Muscle of arm (tissue), 12 donors: Measurements from ENCODE around the gene DSCAM. TPM values are rescaled to one million over a fixed set of nuclear protein-coding genes. Genes with fewer than 3 reads are reported as not detected.
"Not testable (repeated sequence)": the region's sequence is repeated elsewhere in the genome, so short reads cannot be mapped to it uniquely, and the experiment has no call there.

Experiments
- DNase-seq: peaks from one replicate; pipeline ENCODE4 v3.0.0-alpha.2; 2013
- polyA plus RNA-seq, 12 donors: library from polyadenylated mRNA; unstranded; fragments of 120-200 nt; gene quantifications; one replicate each; pipeline ENCODE4 v1.2.1, GENCODE V29; 2013; ENCODE audit not compliant: insufficient read length in 12 of 12

DSCAM gene
- polyA plus RNA-seq, 12 donors = 0.54 to 2.2 (median 1.4) TPM; not detected in 1

- DNase-seq = peak; percentile 63
These were observed 660.9 kb downstream of the DSCAM start for GRCh38 chr21:40186045-40186444.

DNA sequence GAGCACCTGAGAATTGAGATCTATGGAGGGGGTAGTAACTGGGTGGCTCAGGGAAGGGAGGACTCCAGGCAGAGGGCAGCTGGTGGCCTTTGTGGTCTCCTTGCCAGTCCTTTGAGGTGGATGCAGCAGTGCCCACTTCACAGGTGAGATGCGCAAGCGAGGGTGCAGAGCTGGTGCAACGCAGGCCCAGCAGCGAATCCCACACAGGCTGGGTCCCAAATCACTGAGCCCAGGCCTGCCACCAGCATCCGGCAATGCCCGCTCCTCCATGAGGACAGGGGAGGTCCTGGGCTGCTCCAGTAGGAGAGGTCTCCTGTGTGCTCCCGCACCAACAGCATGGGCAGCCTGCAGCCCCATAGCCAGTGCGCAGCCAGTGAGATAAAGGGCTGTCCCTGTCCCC, 661.8 kb downstream of the DSCAM start:
- no peak for DNase-seq

DNA sequence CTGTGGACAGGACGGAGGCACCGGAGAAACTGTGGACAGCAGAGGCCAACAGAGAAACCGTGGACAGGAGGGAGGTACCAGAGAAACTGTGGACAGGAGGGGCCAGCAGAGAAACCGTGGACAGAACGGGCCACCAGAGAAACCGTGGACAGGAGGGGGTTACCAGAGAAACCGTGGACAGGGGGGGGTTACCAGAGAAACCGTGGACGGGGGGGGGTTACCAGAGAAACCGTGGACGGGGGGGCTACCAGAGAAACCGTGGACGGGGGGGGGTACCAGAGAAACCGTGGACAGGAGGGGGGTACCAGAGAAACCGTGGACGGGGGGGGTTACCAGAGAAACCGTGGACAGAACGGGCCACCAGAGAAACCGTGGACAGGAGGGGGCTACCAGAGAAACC, 664.5 kb downstream of the DSCAM start:
- not testable (repeated sequence) for DNase-seq

- DNase-seq = peak; percentile 32
These were observed 667.8 kb downstream of the DSCAM start for GRCh38 chr21:40179166-40179565.

DNA sequence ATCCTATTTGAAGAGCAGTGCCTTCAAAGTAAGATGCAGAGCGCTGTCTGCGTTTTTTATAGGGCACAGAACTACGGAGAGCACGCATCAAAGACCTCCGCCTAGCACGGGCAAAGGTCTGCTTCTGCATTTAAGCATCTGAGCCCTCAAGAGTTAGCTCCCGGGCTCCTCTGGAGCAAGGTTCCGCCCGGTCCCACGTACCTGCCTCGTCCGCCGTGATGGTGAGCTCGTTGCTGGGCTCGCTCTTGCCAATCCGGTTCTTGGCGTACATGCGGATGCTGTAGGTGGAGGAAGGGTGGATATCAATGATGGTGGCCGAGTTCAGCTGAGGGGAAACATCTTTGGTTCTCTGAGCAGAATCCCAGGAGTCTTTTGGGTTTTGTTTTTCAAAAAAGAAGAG, 668.2 kb downstream of the DSCAM start:
- no peak for DNase-seq

GRCh38 chr21:40177979-40178378, 669.0 kb downstream of the DSCAM start:
- DNase-seq = no peak

DNA sequence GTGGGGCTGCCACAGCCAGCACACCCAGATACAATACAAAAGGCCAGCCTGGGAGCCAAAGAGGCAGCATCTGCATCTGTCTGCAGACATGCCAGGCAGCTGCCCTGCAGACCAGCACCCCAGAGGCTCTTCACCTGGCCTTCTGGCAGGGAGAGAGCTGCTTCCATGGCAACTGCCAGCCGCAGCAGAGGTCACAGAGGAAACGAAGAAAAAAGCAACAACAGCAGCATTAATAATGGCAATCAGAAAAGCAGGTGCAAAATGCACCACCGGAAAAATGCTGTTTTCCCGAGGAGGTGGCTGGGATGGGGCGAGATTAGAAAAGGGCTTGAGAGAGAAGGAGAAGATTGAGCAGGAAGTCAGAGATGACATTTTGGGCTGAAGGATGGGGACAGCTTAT, 670.2 kb downstream of the DSCAM start:
- DNase-seq = peak; percentile 31

GRCh38 chr21:40173816-40174215, 673.1 kb downstream of the DSCAM start:
- DNase-seq = no peak

DNA sequence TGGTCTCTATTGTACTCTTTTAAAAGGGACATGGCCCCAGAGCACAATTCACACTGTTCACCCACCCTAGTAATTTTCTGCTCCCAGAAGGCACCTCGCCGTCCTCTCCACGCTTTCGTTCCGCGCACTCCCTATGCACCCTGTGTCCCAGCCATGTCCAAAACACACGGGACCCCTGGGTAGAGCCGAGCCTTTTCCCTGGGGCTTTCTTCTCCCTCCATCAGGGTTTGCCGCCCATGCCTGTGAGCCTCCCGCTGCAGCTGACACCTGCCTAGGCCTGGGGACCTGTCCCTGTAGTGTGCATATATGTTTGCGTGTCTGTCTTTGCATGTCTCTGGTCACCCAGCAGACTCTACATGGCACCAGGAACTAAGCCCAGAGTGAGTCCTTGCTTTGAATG, 677.0 kb downstream of the DSCAM start:
- no peak for DNase-seq

GRCh38 chr21:40166291-40166843, 680.6 kb downstream of the DSCAM start:
- no peak for DNase-seq

GRCh38 chr21:40165773-40166070, 681.2 kb downstream of the DSCAM start:
- DNase-seq = no peak

GRCh38 chr21:40164905-40165772, 681.8 kb downstream of the DSCAM start:
- no peak for DNase-seq

DNA sequence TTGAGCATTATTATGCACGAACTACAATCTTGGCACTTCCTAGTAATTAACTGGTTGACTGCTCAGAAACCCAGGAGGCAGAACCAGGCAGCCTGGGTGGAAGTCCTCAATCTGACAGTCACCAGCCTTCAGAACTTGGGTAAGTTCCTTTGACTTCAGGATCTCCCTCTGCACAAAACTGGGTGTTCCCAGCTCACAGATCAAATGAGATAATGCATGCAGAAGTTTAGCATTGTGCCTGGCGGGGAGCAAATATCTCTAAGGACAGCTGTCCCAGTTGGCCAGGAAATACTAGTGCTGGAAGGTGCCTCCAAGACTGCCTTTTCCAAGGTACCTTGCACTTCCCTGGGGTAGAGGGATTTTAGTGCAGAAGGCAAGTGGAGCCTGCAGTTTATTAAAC, 684.9 kb downstream of the DSCAM start:
- DNase-seq = no peak

- DNase-seq = no peak
These were observed 686.0 kb downstream of the DSCAM start for GRCh38 chr21:40160911-40161310.

- peak; percentile 48 for DNase-seq
These were observed 688.6 kb downstream of the DSCAM start for GRCh38 chr21:40158366-40158765.

DNA sequence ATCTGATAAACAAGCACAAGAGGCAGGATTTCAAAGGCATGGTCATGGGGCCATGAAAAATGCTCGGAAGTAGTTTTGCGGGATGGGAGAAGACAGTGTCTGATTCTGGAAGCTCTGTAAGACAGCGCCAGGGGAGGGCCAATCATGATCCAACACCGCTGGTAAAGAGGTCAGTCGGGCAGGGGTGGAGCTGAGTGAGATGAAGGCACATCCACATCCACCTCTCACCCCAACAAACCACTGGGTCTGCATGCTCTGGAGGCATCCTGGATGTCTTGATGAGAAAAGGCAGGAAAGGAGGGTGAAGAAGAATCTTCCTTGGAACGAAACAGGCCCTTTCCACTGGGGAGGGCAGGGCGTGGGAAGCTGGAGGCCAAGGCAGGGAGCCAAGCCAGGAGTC, 691.4 kb downstream of the DSCAM start:
- no peak for DNase-seq

- DNase-seq = no peak
These were observed 693.6 kb downstream of the DSCAM start for GRCh38 chr21:40153351-40153750.

- DNase-seq = no peak
These were observed 694.5 kb downstream of the DSCAM start for GRCh38 chr21:40152476-40152875.

DNA sequence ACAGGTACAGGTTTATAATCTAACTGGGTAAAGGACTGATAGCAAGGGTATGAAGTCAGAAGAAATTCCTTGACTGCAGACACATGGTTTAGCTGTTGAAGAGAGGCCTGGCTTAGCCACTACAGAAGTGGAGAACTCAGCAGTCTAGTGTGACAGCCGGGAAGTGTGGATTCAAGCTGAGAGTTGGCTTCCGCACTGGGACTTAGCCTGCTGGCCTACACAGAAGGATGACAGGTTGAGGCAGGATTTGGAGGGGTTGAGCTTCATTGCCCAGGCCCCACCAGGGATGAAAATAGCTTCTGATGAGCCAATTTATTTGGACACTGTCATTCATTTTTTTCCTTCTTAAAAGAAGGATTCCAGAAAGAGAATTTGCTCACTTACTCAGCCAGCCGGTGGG, 695.3 kb downstream of the DSCAM start:
- no peak for DNase-seq

DNA sequence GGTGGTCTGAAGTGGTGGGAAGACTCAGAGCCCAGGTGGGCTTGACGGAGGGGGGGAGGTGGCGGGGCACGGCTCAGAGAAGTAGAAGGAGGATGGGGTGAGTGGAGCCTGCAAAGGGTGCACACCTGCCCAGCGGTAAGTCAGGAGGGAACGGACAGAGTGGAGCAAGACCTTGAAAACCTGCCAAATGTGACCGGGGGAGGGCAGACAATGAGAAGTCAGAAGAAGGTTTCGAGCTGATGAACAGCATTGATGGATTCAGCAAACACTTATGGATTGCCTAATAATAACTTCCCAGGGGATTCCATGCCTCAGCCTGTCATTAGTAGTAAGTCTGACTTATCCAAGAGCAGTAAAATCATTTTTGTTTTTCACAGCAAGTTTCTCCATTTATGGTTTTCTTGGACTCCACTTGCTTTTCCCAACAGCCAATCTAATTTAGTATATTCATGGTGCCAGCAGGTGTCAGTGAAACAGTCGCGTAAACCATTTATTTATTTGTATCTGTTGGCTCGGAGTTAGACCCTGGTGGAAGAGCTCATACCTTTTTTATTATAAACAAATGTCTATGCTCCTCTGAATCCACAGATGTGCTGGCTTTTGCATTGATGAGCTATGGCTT, 700.6 kb downstream of the DSCAM start:
- peak; percentile 24 for DNase-seq

DNA sequence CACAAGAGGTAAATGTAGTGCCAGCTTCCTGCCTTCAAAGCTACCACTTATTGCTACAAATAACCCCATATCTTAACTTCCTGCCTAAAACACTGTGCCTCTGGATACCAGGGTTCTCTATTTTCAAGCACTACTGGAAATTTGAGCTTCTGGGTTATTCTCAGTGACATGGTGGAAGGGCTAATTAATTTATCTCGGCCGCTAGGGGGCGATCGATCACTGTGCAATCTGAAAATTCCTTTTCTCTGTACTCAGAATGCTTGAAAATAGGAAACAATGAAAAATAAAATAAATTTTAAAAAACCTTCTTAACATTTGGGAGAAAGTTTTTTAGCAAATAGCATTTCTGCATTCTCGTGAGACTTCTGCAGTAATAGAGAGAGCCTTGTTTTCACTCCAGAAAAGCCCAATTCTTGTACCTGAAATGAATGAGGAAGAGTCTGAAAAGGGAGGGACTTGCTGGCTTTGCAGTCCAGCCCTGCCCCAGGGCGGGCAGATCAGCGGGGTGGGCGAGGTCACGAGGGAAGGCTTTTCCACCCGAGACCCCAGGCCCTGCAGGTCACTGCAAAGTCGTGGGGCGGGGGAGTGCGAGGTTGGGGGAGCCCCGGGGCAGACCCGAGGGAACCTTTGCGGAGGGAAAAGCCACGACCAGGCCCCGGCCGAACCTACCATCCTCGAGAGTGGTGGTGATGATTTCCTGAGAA, 703.0 kb downstream of the DSCAM start:
- DNase-seq = peak; percentile 77

DNA sequence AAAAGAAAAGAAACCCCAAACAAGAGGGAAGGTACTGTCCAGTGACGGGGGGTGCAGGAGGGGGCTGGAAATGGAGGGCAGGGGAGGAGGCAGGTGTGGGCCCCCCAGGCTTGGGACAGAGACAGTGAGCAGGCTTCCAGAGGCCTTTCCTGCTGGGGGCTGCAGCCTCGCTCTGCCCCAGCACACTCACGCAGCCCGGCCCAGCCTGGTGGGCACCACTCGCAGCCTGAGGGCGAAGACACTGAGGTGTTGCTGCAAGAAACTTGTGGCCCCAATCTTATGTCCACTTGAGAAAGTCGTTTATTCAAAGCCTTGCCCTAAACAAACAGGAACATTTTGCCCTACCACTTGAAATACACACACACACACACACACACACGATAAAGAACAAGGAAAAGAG, 705.3 kb downstream of the DSCAM start:
- no peak for DNase-seq

DNA sequence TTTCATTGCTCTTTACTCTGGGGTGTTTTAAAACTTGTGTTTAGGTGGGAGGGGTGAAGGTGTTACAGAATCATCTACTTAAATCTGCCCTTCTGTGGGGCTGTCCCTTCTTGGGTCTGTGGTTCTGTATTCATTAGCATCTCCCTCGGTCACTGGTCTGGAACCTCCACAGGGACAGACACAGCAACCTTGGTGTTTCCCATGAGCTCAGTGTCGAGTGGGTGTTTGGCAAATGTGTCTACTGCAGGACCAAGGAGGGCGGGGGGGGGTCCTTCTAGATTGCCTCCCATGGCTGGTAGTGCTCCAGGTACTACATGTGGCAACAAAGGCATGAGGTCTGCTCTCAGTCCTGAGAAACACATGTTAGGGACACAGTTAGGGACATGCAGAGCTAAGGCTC, 706.3 kb downstream of the DSCAM start:
- no peak for DNase-seq
